Keratinocyte (primary cell): ENCODE data around the gene CEP120.
"Not testable (repeated sequence)": the region's sequence is repeated elsewhere in the genome, so short reads cannot be mapped to it uniquely, and the experiment has no call there.

Experiments used
- EZH2 ChIP-seq: IDR thresholded peaks from one replicate; pipeline ENCODE4 v1.6.1; 2012; ENCODE audit warnings: inconsistent platforms, mild to moderate bottlenecking, low read length, moderate library complexity
- TF ChIP-seq, protein P1 (sequence below), 3 experiments: IDR thresholded peaks in 1 of 3; conservative IDR thresholded peaks in 1 of 3; optimal IDR thresholded peaks in 1 of 3; 2 replicates in 2 of 3; 3 replicates in 1 of 3; pipeline versions ENCODE3 to v1.5.1; 2011; ENCODE audit warnings: low read length in 3 of 3, mild to moderate bottlenecking in 3 of 3, moderate library complexity in 2 of 3, control low read depth in 1 of 3, inconsistent platforms in 1 of 3; ENCODE audit not compliant: insufficient read depth in 2 of 3; ENCODE audit errors: extremely low read depth in 1 of 3

GRCh38 chr5:123430441-123430840, 7.2 kb upstream of the CEP120 start:
- TF ChIP-seq, protein P1, sequence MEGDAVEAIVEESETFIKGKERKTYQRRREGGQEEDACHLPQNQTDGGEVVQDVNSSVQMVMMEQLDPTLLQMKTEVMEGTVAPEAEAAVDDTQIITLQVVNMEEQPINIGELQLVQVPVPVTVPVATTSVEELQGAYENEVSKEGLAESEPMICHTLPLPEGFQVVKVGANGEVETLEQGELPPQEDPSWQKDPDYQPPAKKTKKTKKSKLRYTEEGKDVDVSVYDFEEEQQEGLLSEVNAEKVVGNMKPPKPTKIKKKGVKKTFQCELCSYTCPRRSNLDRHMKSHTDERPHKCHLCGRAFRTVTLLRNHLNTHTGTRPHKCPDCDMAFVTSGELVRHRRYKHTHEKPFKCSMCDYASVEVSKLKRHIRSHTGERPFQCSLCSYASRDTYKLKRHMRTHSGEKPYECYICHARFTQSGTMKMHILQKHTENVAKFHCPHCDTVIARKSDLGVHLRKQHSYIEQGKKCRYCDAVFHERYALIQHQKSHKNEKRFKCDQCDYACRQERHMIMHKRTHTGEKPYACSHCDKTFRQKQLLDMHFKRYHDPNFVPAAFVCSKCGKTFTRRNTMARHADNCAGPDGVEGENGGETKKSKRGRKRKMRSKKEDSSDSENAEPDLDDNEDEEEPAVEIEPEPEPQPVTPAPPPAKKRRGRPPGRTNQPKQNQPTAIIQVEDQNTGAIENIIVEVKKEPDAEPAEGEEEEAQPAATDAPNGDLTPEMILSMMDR (optimal IDR thresholded peaks at IDR 0.05 in 1 of 3, IDR thresholded peaks at IDR 0.05 in 1 of 3, conservative IDR thresholded peaks at IDR 0.05 in 1 of 3; ENCODE audit: extremely low read depth in 1 of 3, insufficient read depth in 2 of 3, low read length in 3 of 3), result not testable (repeated sequence)
- not testable (repeated sequence) for TF ChIP-seq EZH2
